Measurements from ENCODE around the gene SHANK1. TPM values are rescaled to one million over a fixed set of nuclear protein-coding genes. Genes with fewer than 3 reads are reported as not detected.

Gene SHANK1
- total RNA-seq, 3 donors from 2014 or later (not counting 1 experiment from before 2014, with no cell fraction given), result 0.05 to 0.75 (median 0.20) TPM

- H3K9me3 ChIP-seq (ENCODE audit: control insufficient read depth, insufficient read depth, low read length), result no peaks in the 10 kb centered on the region
- H3K4me3 ChIP-seq (ENCODE audit: low read length), result no peak overlapping the region
- H3K9me3 Mint-ChIP-seq, result no peaks in the 10 kb centered on the region
- H3K27me3 ChIP-seq (ENCODE audit: control insufficient read depth, insufficient read depth, low read length), result no peaks in the 10 kb centered on the region
- H3K27me3 Mint-ChIP-seq (ENCODE audit: low read depth in 2 of 2), result peaks cover 15 to 17% of the 10 kb centered on the region in 2 donors
- TF ChIP-seq CTCF (IDR thresholded peaks at IDR 0.05), result no peak
- H3K4me1 Mint-ChIP-seq, result peaks cover 0 to 10% of the 10 kb centered on the region in 2 donors
- WGBS (ENCODE audit: insufficient coverage), result 26% methylated on average over 23 of the region's 23 CpGs
- ATAC-seq (peak; percentile 82 to 98 (median 96)), DNase-seq (peak; percentile 73 to 85)
- H3K27ac Mint-ChIP-seq, result peak overlapping the region in 1 of 2 donors; percentile 1
- peak overlapping the region; percentile 19 for H3K27ac ChIP-seq (ENCODE audit: low read length)
- H3K4me1 ChIP-seq (ENCODE audit: control insufficient read depth, insufficient read depth, low read length), result peaks cover 6% of the 10 kb centered on the region
- no peaks in the 10 kb centered on the region for H3K36me3 ChIP-seq (ENCODE audit: control insufficient read depth, insufficient read depth, low read length)
- no peaks in the 10 kb centered on the region for H3K36me3 Mint-ChIP-seq
- intact Hi-C loops (cut with micrococcal nuclease), result no loop called here
- H3K4me3 Mint-ChIP-seq, result no peak overlapping the region
Measured at GRCh38 chr19:50679177-50680125, 40.2 kb downstream of the SHANK1 start.

GRCh38 chr19:50678323-50678722, 41.3 kb downstream of the SHANK1 start:
- Mint-ChIP-seq H3K4me3 (no peak overlapping the region), H3K9me3 (no peaks in the 10 kb centered on the region), H3K4me1 (peaks cover 0 to 10% of the 10 kb centered on the region in 2 donors), H3K27me3 (ENCODE audit: low read depth in 2 of 2) (peaks cover 15 to 22% of the 10 kb centered on the region in 2 donors), H3K36me3 (no peaks in the 10 kb centered on the region), H3K27ac (no peak overlapping the region)
- Histone ChIP-seq H3K9me3 (ENCODE audit: control insufficient read depth, insufficient read depth, low read length) (no peaks in the 10 kb centered on the region), H3K27ac (ENCODE audit: low read length) (no peak overlapping the region), H3K36me3 (ENCODE audit: control insufficient read depth, insufficient read depth, low read length) (no peaks in the 10 kb centered on the region), H3K4me3 (ENCODE audit: low read length) (no peak overlapping the region), H3K27me3 (ENCODE audit: control insufficient read depth, insufficient read depth, low read length) (no peaks in the 10 kb centered on the region), H3K4me1 (ENCODE audit: control insufficient read depth, insufficient read depth, low read length) (peaks cover 6% of the 10 kb centered on the region)
- intact Hi-C loops (cut with micrococcal nuclease), result no loop called here
- ATAC-seq (no peak), DNase-seq (no peak)
- no peak for TF ChIP-seq CTCF (IDR thresholded peaks at IDR 0.05)
- WGBS (ENCODE audit: insufficient coverage), result 52% methylated on average over 3 of the region's 3 CpGs

- Mint-ChIP-seq H3K9me3 (no peaks in the 10 kb centered on the region), H3K4me3 (no peak overlapping the region), H3K4me1 (peaks cover 0 to 10% of the 10 kb centered on the region in 2 donors), H3K27ac (no peak overlapping the region), H3K36me3 (no peaks in the 10 kb centered on the region), H3K27me3 (ENCODE audit: low read depth in 2 of 2) (peaks cover 22 to 27% of the 10 kb centered on the region in 2 donors)
- Histone ChIP-seq H3K4me1 (ENCODE audit: control insufficient read depth, insufficient read depth, low read length) (peaks cover 6% of the 10 kb centered on the region), H3K36me3 (ENCODE audit: control insufficient read depth, insufficient read depth, low read length) (no peaks in the 10 kb centered on the region), H3K27ac (ENCODE audit: low read length) (no peak overlapping the region), H3K9me3 (ENCODE audit: control insufficient read depth, insufficient read depth, low read length) (no peaks in the 10 kb centered on the region), H3K4me3 (ENCODE audit: low read length) (no peak overlapping the region), H3K27me3 (ENCODE audit: control insufficient read depth, insufficient read depth, low read length) (no peaks in the 10 kb centered on the region)
- no peak for ATAC-seq
- no peak for DNase-seq
- intact Hi-C loops (cut with micrococcal nuclease), result no loop called here
- 83% methylated on average over 5 of the region's 5 CpGs for WGBS (ENCODE audit: insufficient coverage)
- no peak for TF ChIP-seq CTCF (IDR thresholded peaks at IDR 0.05)
Measured at GRCh38 chr19:50677636-50678035, 42.0 kb downstream of the SHANK1 start.
